ENCODE data around the gene SCRN2. TPM values are rescaled to one million over a fixed set of nuclear protein-coding genes. Genes with fewer than 3 reads are reported as not detected.
A peak's percentile ranks its signal among the peaks of the same experiment; 100 is the strongest.

The SCRN2 gene
- total RNA-seq, 1 experiment from 2014 or later = 16.2 TPM

DNA sequence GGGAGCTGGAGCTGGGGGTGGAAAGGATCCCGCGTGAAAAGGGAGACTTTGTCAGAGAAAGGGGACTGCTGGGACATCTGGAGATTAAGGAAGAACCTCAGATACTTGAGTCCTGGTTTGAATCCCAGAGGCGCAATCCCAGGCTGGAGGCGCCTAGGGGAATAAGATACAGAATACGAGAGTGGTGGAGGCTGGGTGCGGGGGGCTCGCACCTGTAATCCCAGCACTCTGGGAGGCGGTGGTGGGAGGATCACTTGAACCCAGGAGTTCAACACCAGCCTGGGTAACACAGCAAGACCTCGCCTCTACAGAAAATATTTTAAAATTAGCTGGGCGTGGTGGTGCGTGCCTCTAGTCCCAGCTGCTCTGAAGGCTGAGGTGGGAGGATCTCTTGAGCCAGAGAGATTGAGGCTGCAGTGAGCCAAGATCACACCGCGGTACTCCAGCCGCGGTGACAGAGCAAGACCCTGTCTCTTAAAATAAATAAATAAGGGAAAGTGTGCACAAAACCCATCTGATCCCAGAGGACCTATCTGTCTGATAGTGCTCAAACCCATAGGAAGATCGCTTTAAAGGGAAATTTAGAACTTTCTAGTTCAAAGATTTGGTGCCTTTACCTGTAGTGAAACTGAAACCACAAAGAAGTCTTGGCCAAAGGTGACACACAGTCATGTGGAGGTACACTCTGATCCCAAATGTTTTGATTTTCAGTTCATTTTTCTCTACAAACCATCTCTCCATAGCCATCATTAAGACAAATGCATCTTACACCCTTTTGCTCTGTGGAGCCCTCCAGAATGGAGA is 617 bp upstream of the SCRN2 start:
- DNase-seq (ENCODE audit: unreplicated experiment) = no peak
- H3K4me1 Mint-ChIP-seq (ENCODE audit: insufficient read depth, unreplicated experiment) = peaks cover 7% of the 10 kb centered on the region
- POLR2A ChIA-PET = interaction anchor here (0.5 to 8.0 kb wide), 14 partner anchors 8 to 266 kb away, joined by 3 to 178 read pairs (median 4); partner anchors contain the start of genes LRRC46, MRPL10, NFE2L1 and PNPO
- no peaks in the 10 kb centered on the region for H3K36me3 Mint-ChIP-seq (ENCODE audit: insufficient read depth, unreplicated experiment)
- no peaks in the 10 kb centered on the region for H3K9me3 Mint-ChIP-seq (ENCODE audit: unreplicated experiment)
- H3K4me3 Mint-ChIP-seq (ENCODE audit: unreplicated experiment) = peak overlapping the region; percentile 81
- BruUV-seq (replicated peaks) = no TSS peak
- intact Hi-C loops (cut with micrococcal nuclease) = no loop called here
- H3K27me3 Mint-ChIP-seq (ENCODE audit: insufficient read depth, unreplicated experiment) = no peaks in the 10 kb centered on the region
- TF ChIP-seq CTCF (IDR thresholded peaks at IDR 0.05; ENCODE audit: unreplicated experiment) = no peak
- H3K27ac Mint-ChIP-seq (ENCODE audit: low read depth, unreplicated experiment) = peak overlapping the region; percentile 65
- CTCF ChIA-PET = interaction anchor here (0.6 to 18.5 kb wide), 26 partner anchors 8 to 301 kb away, joined by 3 to 523 read pairs (median 4); partner anchors contain the start of genes CDK5RAP3, LRRC46, MRPL10 and PNPO

GRCh38 chr17:47840001-47840741 is 902 bp downstream of the SCRN2 start:
- Mint-ChIP-seq H3K36me3 (ENCODE audit: insufficient read depth, unreplicated experiment) (no peaks in the 10 kb centered on the region), H3K4me1 (ENCODE audit: insufficient read depth, unreplicated experiment) (peaks cover 7% of the 10 kb centered on the region), H3K4me3 (ENCODE audit: unreplicated experiment) (peak overlapping the region; percentile 81), H3K27ac (ENCODE audit: low read depth, unreplicated experiment) (peak overlapping the region; percentile 65), H3K9me3 (ENCODE audit: unreplicated experiment) (no peaks in the 10 kb centered on the region), H3K27me3 (ENCODE audit: insufficient read depth, unreplicated experiment) (no peaks in the 10 kb centered on the region)
- POLR2A ChIA-PET = interaction anchor here (0.5 to 8.0 kb wide), 9 partner anchors 9 to 708 kb away, joined by 3 to 178 read pairs (median 4); partner anchors contain the start of genes LRRC46, MRPL10, PNPO and PRR15L
- CTCF ChIA-PET = interaction anchor here (0.6 to 18.5 kb wide), 11 partner anchors 9 to 1653 kb away, joined by 3 to 523 read pairs (median 7); partner anchors contain the start of genes LRRC46, MRPL10, PNPO and SP2
- BruUV-seq (replicated peaks) = no TSS peak
- TF ChIP-seq CTCF (IDR thresholded peaks at IDR 0.05; ENCODE audit: unreplicated experiment) = no peak
- intact Hi-C loops (cut with micrococcal nuclease) = no loop called here
- DNase-seq (ENCODE audit: unreplicated experiment) = no peak

GRCh38 chr17:47839071-47839470 is 2.0 kb downstream of the SCRN2 start:
- H3K4me3 Mint-ChIP-seq (ENCODE audit: unreplicated experiment) = no peak overlapping the region
- no peaks in the 10 kb centered on the region for H3K36me3 Mint-ChIP-seq (ENCODE audit: insufficient read depth, unreplicated experiment)
- peaks cover 7% of the 10 kb centered on the region for H3K4me1 Mint-ChIP-seq (ENCODE audit: insufficient read depth, unreplicated experiment)
- no peaks in the 10 kb centered on the region for H3K9me3 Mint-ChIP-seq (ENCODE audit: unreplicated experiment)
- H3K27me3 Mint-ChIP-seq (ENCODE audit: insufficient read depth, unreplicated experiment) = no peaks in the 10 kb centered on the region
- DNase-seq (ENCODE audit: unreplicated experiment) = no peak
- intact Hi-C loops (cut with micrococcal nuclease) = no loop called here
- no peak overlapping the region for H3K27ac Mint-ChIP-seq (ENCODE audit: low read depth, unreplicated experiment)
- no TSS peak for BruUV-seq (replicated peaks)
- no peak for TF ChIP-seq CTCF (IDR thresholded peaks at IDR 0.05; ENCODE audit: unreplicated experiment)
- ChIA-PET CTCF (interaction anchor here (0.5 to 18.5 kb wide), 3 partner anchors 49 to 110 kb away, joined by 3 to 523 read pairs (median 3); partner anchors contain the start of gene SP2), POLR2A (interaction anchor here (1.3 to 8.0 kb wide), 2 partner anchors 53 to 118 kb away, joined by 4 to 178 read pairs; partner anchors contain the start of genes PRR15L and SP2)

DNA sequence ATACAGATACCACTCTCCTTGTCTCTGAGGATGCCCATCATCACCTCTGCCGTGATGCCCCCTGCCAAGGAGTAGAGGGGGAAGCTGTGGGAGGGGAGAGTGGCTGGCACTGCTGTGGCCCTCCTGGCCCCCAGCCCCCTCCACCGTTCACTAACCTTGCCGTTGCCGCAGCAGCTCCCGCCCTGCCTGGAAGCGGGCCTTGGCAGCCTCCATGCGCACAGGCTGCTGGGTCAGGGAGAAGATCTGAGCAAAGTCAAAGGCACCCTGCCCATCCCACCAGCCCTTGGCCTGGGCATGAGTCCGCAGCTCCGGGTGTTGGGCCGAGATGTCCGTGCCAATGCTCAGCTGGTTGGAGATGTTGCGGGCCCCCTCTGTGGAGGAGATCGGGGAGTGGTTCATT is 2.4 kb downstream of the SCRN2 start:
- peaks cover 7% of the 10 kb centered on the region for H3K4me1 Mint-ChIP-seq (ENCODE audit: insufficient read depth, unreplicated experiment)
- H3K9me3 Mint-ChIP-seq (ENCODE audit: unreplicated experiment) = no peaks in the 10 kb centered on the region
- no peaks in the 10 kb centered on the region for H3K27me3 Mint-ChIP-seq (ENCODE audit: insufficient read depth, unreplicated experiment)
- ChIA-PET CTCF (interaction anchor here (0.5 to 18.5 kb wide), 3 partner anchors 50 to 111 kb away, joined by 3 to 523 read pairs (median 3); partner anchors contain the start of gene SP2), POLR2A (no interaction called here)
- no TSS peak for BruUV-seq (replicated peaks)
- no peaks in the 10 kb centered on the region for H3K36me3 Mint-ChIP-seq (ENCODE audit: insufficient read depth, unreplicated experiment)
- DNase-seq (ENCODE audit: unreplicated experiment) = no peak
- no peak overlapping the region for H3K27ac Mint-ChIP-seq (ENCODE audit: low read depth, unreplicated experiment)
- H3K4me3 Mint-ChIP-seq (ENCODE audit: unreplicated experiment) = no peak overlapping the region
- TF ChIP-seq CTCF (IDR thresholded peaks at IDR 0.05; ENCODE audit: unreplicated experiment) = no peak
- intact Hi-C loops (cut with micrococcal nuclease) = no loop called here

All from MCF 10A (cell line).